Fibroblast of lung (primary cell): ENCODE measurements around the gene UTS2. TPM values are rescaled to one million over a fixed set of nuclear protein-coding genes. Genes with fewer than 3 reads are reported as not detected.

Experiments used
- DNase-seq, 2 donors: peaks; one replicate each; pipeline versions ENCODE4 v3.0.0 to v3.0.0-alpha.2; 2010; ENCODE audit warnings: low read depth in 2 of 2
- H2AFZ ChIP-seq: 2 replicates; pipeline ENCODE4 v1.5.1; 2012; ENCODE audit warnings: low read length, control low read depth, inconsistent platforms
- H3K27ac ChIP-seq: 2 replicates; pipeline ENCODE4 v1.5.1; 2011; ENCODE audit warnings: low read length, control low read depth; ENCODE audit not compliant: insufficient read depth
- H3K27me3 ChIP-seq: 2 replicates; pipeline ENCODE4 v1.5.1; 2011; ENCODE audit warnings: mild to moderate bottlenecking, low read length; ENCODE audit not compliant: control insufficient read depth, insufficient read depth
- H3K36me3 ChIP-seq: 2 replicates; pipeline ENCODE4 v1.5.1; 2011; ENCODE audit warnings: low read length; ENCODE audit not compliant: control insufficient read depth, insufficient read depth
- H3K4me1 ChIP-seq: 2 replicates; pipeline ENCODE4 v1.5.1; 2011; ENCODE audit warnings: low read length; ENCODE audit not compliant: control insufficient read depth, insufficient read depth; ENCODE audit errors: extremely low read depth
- H3K4me2 ChIP-seq: 2 replicates; pipeline ENCODE4 v1.5.1; 2011; ENCODE audit warnings: low read length, control low read depth; ENCODE audit not compliant: insufficient read depth; ENCODE audit errors: extremely low read depth
- H3K4me3 ChIP-seq, 4 experiments: fragments of 200-600 bp in 1 of 4; sonication (generic) in 1 of 4; replicated peaks in 1 of 4; 2 replicates each; pipeline ENCODE4 v1.5.1; 2011 to 2016; ENCODE audit warnings: low read length in 4 of 4, low read depth in 3 of 4, mild to moderate bottlenecking in 3 of 4, control low read depth in 2 of 4, inconsistent platforms in 1 of 4, mixed read lengths in 1 of 4; ENCODE audit not compliant: insufficient read depth in 1 of 4; ENCODE audit errors: control extremely low read depth in 1 of 4
- H3K79me2 ChIP-seq: 2 replicates; pipeline ENCODE4 v1.5.1; 2012; ENCODE audit warnings: mild to moderate bottlenecking, low read length, inconsistent platforms; ENCODE audit not compliant: control insufficient read depth, insufficient read depth
- H3K9ac ChIP-seq: 2 replicates; pipeline ENCODE4 v1.5.1; 2011; ENCODE audit warnings: mild to moderate bottlenecking, low read length, control low read depth; ENCODE audit not compliant: insufficient read depth
- H3K9me3 ChIP-seq: 2 replicates; pipeline ENCODE4 v1.5.1; 2012; ENCODE audit warnings: low read depth, low read length; ENCODE audit not compliant: control insufficient read depth, insufficient read depth
- H4K20me1 ChIP-seq: 2 replicates; pipeline ENCODE4 v1.5.1; 2011; ENCODE audit warnings: low read length; ENCODE audit not compliant: control insufficient read depth, insufficient read depth; ENCODE audit errors: extremely low read depth
- CTCF ChIP-seq, 2 donors: IDR thresholded peaks in 1 of 2; conservative IDR thresholded peaks in 1 of 2; 1 replicate in 1 of 2; 2 replicates in 1 of 2; pipeline ENCODE4 v1.5.1; 2011 to 2012; ENCODE audit warnings: low read length in 2 of 2, control low read depth in 1 of 2, inconsistent platforms in 1 of 2, low read depth in 1 of 2, mild to moderate bottlenecking in 1 of 2
- EZH2 ChIP-seq: IDR thresholded peaks from 2 replicates; pipeline ENCODE4 v1.5.1; 2012; ENCODE audit warnings: low read length, control low read depth, mild to moderate bottlenecking; ENCODE audit errors: missing control alignments
- polyA plus RNA-seq, 2 donors: library from polyadenylated mRNA; depleted of rRNA in 1 of 2; stranded (reverse) in 1 of 2; unstranded in 1 of 2; fragments of >200 nt; gene quantifications; 2 replicates each; pipeline ENCODE4 v1.2.1, GENCODE V29; 2011 to 2012; ENCODE audit warnings: missing spikeins in 1 of 2
- total RNA-seq: library from RNA; depleted of rRNA; stranded (reverse); fragments of >200 nt; gene quantifications from 2 replicates; pipeline ENCODE4 v1.2.1, GENCODE V29; 2014

The UTS2 gene
- total and polyA plus RNA-seq, 2 donors (not counting 1 experiment from before 2014, with no cell fraction given): not detected

DNA sequence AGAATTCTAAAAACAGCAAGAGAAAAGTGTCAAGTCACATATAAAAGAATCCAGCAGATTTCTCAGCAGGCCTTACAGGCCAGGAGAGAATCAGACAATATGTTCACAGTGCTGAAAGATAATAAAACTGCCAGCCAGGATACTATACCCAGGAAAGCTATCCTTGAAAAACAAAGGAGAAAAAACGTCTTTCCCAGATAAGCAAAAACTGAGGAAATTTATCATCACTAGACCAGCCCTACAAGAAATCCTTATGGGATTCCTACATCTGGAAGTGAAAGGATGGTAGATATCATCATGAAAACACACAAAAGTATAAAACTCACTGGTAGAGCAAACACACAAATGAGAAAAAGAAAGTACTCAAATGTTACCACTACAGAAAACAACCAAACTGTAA, 25.2 kb upstream of the UTS2 start:
- H3K9me3 ChIP-seq: no peaks in the 10 kb centered on the region
- no peak for DNase-seq
- no peaks in the 10 kb centered on the region for H4K20me1 ChIP-seq
- H3K27me3 ChIP-seq: no peaks in the 10 kb centered on the region
- H3K27ac ChIP-seq: no peak overlapping the region
- H3K4me2 ChIP-seq: no peak overlapping the region
- H3K4me1 ChIP-seq: no peaks in the 10 kb centered on the region
- H3K9ac ChIP-seq: no peak overlapping the region
- TF ChIP-seq EZH2 (no peak), CTCF (conservative IDR thresholded peaks at IDR 0.05 in 1 of 2, IDR thresholded peaks at IDR 0.05 in 1 of 2; ENCODE audit: low read depth in 1 of 2, low read length in 2 of 2) (no peak)
- no peaks in the 10 kb centered on the region for H3K79me2 ChIP-seq
- no peaks in the 10 kb centered on the region for H3K36me3 ChIP-seq
- no peak overlapping the region for H3K4me3 ChIP-seq
- no peak overlapping the region for H2AFZ ChIP-seq

DNA sequence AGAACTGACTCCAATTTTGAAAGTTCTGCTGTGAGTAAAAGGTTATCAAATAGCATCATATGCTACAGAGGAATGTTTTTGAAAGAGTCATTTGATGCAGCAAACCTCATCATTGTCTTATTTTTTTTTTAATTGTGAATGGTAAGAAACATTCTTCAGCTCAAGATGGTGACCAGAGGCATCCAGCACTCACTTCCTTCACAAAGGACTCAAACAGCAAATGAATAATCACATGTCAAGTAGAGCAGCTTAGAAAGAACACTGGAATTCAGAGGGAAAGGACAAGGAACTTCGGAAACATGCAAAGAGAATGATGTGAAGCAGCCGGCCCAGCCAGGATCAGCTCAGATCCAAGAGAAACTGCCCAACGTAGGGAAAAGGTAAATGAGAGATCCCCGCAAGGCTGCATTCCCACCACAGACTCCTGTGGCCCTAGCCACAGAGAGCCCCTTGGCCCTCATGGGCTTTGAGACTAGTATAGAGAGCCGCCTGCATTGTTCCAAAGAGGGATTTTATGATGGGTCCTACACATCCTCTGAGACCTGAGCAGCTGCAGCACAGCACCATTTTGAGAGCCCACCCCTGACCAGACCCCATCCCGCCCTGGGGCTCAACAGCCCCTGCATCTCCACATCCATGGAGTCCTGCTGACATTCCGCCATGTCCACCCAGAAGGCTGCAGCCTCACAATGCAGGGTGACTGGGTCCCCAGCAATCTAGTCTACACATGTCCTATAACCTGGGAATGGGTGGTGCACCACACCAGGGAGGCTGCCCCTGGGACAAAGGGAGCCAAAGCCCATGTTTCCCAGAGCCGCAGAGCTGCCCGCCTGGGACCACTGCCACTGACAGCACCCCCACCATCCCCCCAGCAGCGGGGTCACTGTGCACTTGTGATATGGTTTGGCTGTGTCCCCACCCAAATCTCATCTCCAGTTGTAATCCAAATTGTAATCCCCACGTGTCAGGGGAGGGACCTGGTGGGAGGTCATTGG, 21.2 kb upstream of the UTS2 start:
- H3K27me3 ChIP-seq: no peaks in the 10 kb centered on the region
- TF ChIP-seq CTCF (conservative IDR thresholded peaks at IDR 0.05 in 1 of 2, IDR thresholded peaks at IDR 0.05 in 1 of 2; ENCODE audit: low read depth in 1 of 2, low read length in 2 of 2) (no peak), EZH2 (no peak)
- H2AFZ ChIP-seq: no peak overlapping the region
- no peak overlapping the region for H3K4me2 ChIP-seq
- H3K4me1 ChIP-seq: no peaks in the 10 kb centered on the region
- H3K27ac ChIP-seq: no peak overlapping the region
- no peak overlapping the region for H3K9ac ChIP-seq
- no peaks in the 10 kb centered on the region for H3K9me3 ChIP-seq
- no peaks in the 10 kb centered on the region for H4K20me1 ChIP-seq
- H3K36me3 ChIP-seq: no peaks in the 10 kb centered on the region
- DNase-seq: peak in 1 of 2 donors; percentile 41
- H3K79me2 ChIP-seq: no peaks in the 10 kb centered on the region
- no peak overlapping the region for H3K4me3 ChIP-seq

- Histone ChIP-seq H3K27ac (no peak overlapping the region), H3K27me3 (no peaks in the 10 kb centered on the region), H3K4me1 (no peaks in the 10 kb centered on the region), H3K9ac (no peak overlapping the region), H4K20me1 (no peaks in the 10 kb centered on the region), H3K4me3 (no peak overlapping the region), H2AFZ (no peak overlapping the region), H3K79me2 (no peaks in the 10 kb centered on the region), H3K4me2 (no peak overlapping the region), H3K36me3 (no peaks in the 10 kb centered on the region), H3K9me3 (no peaks in the 10 kb centered on the region)
- DNase-seq: no peak
- TF ChIP-seq EZH2 (no peak), CTCF (conservative IDR thresholded peaks at IDR 0.05 in 1 of 2, IDR thresholded peaks at IDR 0.05 in 1 of 2; ENCODE audit: low read depth in 1 of 2, low read length in 2 of 2) (no peak)
Measured at GRCh38 chr1:7871136-7871535, 18.3 kb upstream of the UTS2 start.
